Measurements from ENCODE around the gene NOP56.
A peak's percentile ranks its signal among the peaks of the same experiment; 100 is the strongest.
"Not testable (repeated sequence)": the region's sequence is repeated elsewhere in the genome, so short reads cannot be mapped to it uniquely, and the experiment has no call there.

Gene NOP56

DNA sequence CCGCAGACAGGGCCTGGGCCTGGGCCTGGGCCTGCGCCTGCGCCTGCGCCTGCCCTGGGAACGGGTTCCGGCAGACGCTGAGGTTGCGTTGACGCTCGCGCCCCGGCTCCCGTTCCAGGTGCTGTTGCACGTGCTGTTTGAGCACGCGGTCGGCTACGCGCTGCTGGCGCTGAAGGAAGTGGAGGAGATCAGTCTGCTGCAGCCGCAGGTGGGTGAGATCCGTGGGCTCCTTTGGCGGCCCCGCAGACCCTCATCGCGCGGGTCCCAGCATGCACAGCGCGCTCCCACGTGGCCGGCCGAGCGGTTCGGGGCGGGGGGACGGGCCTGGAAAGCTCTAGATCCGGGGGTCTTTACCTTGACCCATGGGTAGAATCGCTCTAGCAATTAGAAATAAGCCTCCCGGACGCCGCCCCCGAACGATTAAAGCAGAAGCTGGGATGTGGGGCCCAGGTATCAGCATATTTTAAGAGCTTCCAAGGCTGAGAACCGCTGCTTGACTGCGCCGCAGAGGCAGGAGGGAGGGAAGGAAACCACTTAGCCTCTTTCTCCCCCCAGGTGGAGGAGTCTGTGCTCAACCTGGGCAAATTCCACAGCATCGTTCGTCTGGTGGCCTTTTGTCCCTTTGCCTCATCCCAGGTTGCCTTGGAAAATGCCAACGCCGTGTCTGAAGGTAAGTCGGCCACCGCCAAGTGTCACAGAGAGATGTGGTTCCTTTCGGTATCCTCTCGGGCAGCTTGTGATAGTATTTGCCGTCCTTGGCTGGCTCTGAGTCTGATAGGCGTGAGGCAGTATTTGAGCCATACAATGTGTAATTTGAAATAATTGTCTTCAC is 508 bp downstream of the NOP56 start:
- no peak for DNase-seq

GRCh38 chr20:2653556-2654383 is 1.3 kb downstream of the NOP56 start:
- no peak for DNase-seq

- DNase-seq = no peak
These were observed 2.0 kb downstream of the NOP56 start for GRCh38 chr20:2654384-2654822.

GRCh38 chr20:2654831-2655230 is 2.4 kb downstream of the NOP56 start:
- no peak for DNase-seq

DNA sequence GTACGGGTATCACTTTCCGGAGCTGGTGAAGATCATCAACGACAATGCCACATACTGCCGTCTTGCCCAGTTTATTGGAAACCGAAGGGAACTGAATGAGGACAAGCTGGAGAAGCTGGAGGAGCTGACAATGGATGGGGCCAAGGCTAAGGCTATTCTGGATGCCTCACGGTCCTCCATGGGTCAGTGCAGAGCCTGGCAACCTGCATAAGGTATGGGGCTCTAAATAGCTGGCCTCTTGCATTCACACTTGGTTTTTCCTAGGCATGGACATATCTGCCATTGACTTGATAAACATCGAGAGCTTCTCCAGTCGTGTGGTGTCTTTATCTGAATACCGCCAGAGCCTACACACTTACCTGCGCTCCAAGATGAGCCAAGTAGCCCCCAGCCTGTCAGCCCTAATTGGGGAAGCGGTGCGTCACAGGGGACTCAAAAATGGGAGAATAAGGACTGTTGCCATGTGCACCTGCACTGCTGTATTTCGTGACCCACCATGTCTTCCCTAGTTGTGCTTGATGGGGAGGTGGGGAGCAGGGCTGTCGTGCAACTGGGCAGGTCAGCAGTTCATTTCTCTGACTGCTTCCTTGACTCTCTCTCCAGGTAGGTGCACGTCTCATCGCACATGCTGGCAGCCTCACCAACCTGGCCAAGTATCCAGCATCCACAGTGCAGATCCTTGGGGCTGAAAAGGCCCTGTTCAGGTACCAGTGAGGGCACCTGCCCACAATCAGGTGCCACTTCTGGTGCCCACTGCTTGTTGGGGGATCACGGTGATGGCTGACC is 3.1 kb downstream of the NOP56 start:
- no peak for DNase-seq

DNA sequence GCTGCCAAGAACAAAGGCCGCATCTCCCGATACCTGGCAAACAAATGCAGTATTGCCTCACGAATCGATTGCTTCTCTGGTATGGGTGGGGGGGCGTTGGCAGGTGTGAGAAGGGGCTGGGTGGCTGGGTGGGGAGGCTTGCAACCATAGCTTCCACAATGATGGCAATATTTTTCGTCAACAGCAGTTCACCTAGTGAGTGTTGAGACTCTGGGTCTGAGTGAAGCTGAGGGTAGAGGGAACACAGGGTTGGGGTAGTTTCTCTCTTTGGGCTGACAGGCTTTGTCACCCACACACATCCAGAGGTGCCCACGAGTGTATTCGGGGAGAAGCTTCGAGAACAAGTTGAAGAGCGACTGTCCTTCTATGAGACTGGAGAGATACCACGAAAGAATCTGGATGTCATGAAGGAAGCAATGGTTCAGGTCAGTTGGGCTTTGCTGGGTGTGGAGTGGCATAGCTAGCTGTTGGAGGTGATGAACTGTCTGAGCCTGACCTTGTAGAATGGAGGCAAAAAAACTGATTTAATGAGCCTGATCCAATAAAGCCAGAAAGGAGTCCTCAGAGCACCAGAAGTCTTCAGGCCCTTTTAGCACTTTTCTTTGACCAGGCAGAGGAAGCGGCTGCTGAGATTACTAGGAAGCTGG is 4.2 kb downstream of the NOP56 start:
- no peak for DNase-seq

- DNase-seq = no peak
These were observed 4.8 kb downstream of the NOP56 start for GRCh38 chr20:2657241-2657640.

DNA sequence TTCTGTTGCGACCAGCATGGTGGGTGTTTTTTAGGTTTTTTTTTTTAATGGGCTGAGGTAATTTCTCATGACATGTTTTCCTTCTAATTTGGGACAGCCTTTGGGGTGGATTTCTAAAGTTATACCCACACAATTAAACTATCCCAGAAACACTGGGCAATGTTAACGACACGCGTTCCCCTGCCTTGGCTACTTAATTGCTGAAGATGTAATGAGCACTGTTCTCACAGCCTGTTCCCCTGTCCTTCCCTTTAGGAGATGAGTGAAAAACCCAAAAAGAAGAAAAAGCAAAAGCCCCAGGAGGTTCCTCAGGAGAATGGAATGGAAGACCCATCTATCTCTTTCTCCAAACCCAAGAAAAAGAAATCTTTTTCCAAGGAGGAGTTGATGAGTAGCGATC is 5.2 kb downstream of the NOP56 start:
- no peak for DNase-seq

GRCh38 chr20:2658414-2659354 is 6.3 kb downstream of the NOP56 start:
- no peak for DNase-seq

DNA sequence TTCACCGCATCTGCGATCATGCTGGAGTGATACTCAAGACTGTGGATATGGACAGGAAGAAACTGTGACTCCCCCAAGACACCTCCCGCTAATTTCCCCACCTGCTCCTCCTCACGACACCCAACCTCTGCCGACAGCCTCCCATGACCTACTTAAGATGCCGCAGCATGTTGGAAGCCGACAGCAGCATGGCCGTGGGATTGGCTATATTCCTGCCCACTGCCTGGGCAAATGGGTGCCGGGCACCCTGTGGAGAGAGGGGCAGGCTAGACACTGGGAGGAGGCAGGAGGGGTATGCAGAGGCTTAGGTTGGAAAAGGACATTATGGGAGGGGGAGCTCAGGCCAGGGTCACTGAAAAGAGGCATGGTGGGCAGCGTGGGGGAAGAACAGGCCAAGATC is 7.1 kb downstream of the NOP56 start:
- DNase-seq = no peak

GRCh38 chr20:2663364-2663886 is 11.0 kb downstream of the NOP56 start:
- no peak for DNase-seq

DNA sequence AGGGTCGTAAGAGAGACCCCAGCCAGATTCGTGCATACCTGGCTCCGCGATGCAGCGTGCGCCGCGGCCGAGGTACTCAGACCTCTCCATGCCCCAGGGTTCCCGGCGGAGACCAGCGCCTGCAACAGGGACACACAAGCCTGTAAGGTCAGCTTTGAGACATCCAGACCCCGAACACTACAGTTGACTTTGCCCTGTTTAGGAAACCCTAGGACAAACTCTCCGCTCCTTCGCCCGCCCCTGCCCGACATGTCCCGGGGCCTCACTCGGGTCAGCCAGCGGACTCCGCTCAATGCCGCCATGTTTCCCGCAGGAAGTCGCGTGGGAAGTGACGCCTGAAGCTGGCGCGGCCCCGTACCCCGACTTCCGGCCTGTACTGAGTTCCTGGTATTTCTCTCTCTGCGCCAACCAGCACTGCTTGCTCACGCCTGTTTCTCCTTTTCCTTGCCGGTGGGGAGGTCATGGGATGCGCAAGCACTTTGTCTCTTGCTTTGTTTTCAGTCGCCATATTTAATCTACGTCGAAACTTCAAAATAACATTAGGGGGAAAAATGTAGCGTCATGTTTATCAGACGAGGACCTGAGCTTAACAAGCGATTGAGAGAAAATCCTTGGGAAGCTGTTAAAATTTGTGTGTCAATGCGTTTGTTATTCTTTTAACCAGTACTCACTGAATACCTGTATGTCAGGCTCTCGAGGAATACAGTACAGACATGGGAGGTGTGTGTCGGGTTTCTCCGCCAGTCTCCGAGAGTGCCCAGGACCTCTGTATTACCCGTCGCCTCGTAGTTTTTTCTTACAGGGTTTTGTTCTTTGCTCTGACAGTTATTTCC is 11.7 kb downstream of the NOP56 start, which contains the start of gene IDH3B:
Gene IDH3B, minus strand, starts transcription at position 330 of the 833 bp plus-strand sequence. Its CDS starts 28 bp downstream, at position 302.
- peak; percentile 73 for DNase-seq

GRCh38 chr20:2671977-2672376 is 19.5 kb downstream of the NOP56 start:
- no peak for DNase-seq

DNA sequence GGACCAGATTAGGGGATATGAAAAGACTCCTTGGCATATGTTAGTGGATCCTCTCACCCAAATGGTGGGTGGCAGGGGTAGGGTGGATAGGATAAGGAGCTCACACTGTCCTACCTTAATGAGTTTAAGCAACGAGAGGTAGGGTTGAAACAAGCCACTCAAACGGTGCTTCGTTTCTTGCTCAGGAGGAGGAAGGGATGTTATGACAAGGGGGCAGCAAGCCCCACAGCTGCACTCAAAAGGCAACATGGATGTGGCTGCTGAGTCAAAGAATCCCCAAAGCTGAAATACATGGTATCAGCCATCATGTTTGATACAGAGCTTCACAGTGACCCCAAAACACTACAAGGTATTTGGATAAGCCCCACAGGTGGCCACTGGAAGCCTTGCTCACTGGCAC is 20.0 kb downstream of the NOP56 start:
- DNase-seq = no peak

- DNase-seq = no peak
These were observed 21.0 kb downstream of the NOP56 start for GRCh38 chr20:2673453-2673852.

DNA sequence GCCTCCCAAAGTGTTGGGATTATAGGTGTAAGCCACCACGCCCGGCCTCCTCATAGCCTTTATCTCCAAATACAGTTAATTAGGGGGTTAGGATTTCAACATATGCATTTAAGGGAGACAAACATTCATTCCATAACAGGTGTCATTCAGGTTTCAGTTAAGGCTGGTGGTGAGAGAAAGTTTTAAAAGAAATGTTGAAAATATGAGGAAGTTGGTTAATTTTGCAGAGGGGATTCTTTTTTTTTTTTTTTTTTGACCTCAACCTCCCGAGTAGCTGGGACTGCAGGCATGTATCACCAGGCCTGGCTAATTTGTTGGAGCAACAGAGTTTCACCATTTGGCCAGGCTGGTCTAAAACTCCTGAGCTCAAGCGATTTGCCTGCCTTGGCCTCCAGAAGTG is 27.6 kb downstream of the NOP56 start:
- no peak for DNase-seq

- DNase-seq = not testable (repeated sequence)
These were observed 29.6 kb downstream of the NOP56 start for GRCh38 chr20:2682040-2682439.

DNA sequence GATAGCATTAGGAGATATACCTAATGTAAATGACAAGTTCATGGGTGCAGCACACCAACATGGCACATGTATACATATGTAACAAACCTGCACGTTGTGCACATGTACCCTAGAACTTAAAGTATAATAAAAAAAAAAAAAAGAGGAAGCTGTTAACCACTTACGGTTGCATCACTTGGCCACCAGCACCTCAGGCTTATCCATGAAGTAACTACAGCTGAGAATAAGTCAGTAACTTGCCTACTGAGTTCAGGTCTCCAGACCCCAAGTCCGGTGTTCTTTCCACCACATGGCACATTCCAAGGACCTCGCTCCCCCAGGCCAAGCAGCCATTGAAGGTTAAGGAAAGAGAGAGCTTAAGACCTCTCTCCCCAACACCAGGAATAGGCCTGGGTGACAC is 32.4 kb downstream of the NOP56 start:
- not testable (repeated sequence) for DNase-seq

GRCh38 chr20:2687514-2687913 is 35.1 kb downstream of the NOP56 start:
- DNase-seq = no peak

DNA sequence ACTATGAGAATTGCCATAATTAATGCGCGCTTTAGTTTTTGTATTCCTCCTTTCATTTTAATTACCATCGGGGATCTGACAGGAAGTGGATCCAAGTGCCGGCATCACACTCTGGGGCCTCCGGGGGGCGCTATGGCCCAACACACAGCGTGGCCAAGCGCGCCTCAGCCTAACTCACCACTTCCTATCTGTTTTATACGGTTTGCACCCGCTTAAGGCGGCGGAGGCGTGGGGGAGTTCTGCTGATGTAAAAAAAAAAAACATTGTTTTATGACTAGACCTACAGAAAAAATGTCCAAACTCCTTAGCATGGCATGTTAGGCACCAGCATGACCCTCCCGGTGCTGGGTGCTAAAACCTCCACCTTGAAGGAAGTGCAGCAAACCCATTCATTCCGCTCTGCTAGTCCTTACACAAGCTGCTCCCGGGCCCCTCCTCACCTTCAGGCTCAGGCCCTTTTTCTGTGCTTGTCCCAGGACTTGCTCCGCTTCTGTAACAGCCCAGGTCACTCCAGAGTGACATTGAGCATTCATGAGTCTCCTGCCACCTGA is 35.7 kb downstream of the NOP56 start:
- peak; percentile 40 for DNase-seq

All from KG1 (cell line).